Mesenteric fat pad (tissue), 1 donor: ENCODE measurements around the gene SCN9A. TPM values are rescaled to one million over a fixed set of nuclear protein-coding genes. Genes with fewer than 3 reads are reported as not detected.
"Not testable (repeated sequence)": the region's sequence is repeated elsewhere in the genome, so short reads cannot be mapped to it uniquely, and the experiment has no call there.

Source experiments
- DNase-seq: peaks from one replicate; pipeline ENCODE4 v3.0.0-alpha.2; 2020; ENCODE audit warnings: low spot score
- total RNA-seq: library from RNA; stranded (reverse); fragmentation: NEBNext Ultra II Directional; extraction: Animal tissue kit (Norgen Biotek cat#: 25700); gene quantifications from one replicate; pipeline ENCODE4 v1.2.1, GENCODE V29; 2021
- donor health status: DM: yes; HTN: yes; CAD: no.

SCN9A gene
- total RNA-seq, 1 donor from 2014 or later, result 5.7 TPM

DNA sequence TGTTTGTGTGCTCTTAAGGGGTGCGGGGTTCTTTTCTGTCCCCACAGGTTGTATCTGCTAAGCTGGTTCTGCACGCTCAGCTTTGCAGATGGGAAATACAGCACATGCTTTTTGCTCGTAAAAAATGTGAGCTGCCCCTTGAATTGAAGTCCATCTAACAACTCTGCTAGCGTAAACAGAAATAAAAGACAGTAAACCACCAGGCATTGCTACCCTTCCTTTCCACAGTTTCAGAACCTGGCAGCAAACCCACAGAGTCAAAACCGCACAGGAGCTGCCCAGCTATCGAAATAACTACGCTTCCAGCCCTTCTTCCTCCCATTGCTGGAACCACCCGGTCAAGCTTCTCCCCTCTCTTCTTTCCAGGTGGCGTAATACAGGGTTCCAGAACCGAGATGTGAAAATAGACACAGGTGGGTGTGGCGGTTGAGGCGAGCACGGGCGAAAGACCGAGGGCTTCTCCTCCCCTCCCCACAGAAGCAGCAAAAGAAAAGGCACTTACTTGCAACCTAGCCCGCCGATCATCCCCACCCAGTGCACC is 479 bp downstream of the SCN9A start:
- DNase-seq, result no peak

DNA sequence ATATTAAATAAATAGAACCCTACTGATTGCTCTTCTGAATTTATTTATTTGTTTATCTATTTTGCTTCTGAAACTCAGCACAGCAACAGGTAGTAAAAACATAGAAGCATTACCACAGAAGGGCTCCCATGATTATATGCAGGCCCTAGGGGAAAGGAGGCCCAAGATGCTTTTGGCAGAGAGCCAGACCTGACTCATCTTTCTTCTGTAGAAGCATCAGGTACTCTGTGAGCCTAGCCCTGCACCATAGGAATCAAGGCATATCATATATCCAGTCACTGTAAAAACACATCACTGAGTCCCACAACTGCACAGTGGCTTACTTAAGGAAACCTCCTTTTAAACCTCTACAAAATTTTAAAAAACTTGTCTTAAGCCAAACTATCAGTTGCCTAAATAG is 1.8 kb downstream of the SCN9A start:
- DNase-seq, result no peak

DNA sequence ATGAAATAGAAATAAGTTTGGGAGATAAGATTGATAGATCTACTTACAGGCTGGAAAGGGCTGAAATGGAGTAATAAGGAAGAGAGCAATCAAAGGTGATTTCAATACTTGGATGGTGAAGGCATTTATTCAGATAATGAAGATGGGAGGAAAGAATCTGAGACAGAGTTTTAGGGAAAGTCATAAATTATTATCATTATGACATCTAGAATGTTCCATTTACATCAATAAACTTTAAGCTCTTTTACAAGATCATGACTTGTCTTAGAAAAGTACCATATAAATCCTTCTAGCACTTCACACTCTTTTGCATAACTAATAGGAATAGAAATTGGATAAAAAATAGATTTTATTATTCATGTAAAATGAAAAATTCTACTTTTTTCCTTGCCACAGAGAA is 2.2 kb downstream of the SCN9A start:
- no peak for DNase-seq

DNA sequence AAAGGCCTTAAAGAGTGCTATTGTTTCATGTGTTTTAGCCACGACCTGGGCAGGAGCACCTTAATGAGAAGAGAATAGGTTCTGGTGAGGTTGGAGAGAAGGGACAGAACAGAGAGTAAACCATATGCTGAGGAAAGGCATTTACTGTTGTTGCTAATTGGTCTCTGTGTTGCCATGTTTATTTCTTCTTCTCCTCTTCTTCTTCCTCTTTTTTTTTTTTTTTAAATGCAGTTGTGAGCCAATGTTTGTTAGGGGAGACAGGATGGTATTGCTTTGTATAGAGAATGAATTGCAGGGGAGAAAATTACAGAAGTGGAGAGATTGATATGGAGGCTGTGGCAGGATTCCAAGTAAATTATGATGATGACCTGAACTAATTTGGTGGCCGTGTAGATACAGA is 2.6 kb downstream of the SCN9A start:
- DNase-seq, result no peak

DNA sequence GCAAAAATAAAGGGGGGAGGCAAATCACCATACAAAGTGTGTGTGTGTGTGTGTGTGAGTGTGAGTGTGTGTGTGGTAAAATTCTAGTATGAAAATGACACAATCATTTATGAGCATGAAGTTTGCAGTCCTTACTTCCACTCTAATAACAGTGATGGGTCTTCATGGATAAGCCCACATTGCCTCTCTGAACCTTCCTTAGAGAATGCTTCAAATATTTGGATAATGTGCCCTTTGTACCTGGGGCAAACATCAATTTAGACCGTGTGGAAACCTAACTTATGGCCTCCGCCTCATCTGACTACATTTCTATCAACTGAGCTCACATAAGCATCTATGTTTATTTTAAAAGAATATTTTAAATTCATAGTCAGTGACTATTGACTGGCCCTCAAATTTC is 3.7 kb downstream of the SCN9A start:
- DNase-seq, result no peak

DNA sequence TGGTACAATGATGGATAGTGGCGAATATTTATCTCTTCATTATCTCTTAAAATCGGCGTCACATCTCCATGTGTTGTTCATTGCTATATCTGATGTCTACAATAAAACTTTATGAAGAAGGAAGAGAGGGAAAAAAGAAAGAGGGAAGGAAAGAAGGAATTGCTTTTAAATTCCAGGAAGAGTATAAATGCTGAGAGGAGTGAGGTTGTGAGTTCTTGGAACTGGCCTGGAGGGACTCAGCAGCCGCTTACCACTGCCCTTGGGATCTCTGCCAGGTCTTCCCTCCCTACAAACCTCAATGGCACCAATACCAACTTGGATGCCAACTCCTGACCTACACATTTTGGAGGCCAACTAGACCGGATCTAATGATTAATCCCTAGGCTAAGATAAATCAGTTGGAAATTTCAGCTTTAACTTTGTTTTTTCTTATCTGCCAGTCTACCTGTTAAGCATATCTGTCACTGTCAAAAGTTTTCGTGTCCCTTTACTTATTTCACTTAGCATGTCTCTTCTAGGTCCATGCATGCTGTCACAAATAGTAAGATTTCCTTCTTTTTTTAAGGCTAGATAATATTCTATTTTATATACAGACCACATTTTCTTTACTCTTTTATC is 9.8 kb downstream of the SCN9A start:
- DNase-seq, result no peak

DNA sequence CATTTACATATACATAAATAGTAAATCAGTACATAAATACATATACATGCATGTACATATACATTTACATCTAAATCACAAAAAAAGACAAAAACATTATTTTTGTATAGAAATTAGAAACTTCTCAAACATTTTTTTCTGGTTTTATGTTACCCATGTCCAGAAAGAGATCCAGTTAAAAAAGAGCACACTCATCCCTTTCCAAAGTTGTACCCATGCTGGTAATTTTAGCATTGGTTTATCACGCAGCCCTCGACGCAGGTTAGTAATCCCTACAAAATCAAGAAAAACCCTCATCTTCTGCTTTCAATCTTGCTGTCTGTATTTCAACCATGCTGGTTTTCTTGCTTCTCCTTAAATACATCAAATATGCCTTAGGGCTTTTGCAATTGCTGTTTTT is 10.5 kb downstream of the SCN9A start:
- DNase-seq, result no peak

DNA sequence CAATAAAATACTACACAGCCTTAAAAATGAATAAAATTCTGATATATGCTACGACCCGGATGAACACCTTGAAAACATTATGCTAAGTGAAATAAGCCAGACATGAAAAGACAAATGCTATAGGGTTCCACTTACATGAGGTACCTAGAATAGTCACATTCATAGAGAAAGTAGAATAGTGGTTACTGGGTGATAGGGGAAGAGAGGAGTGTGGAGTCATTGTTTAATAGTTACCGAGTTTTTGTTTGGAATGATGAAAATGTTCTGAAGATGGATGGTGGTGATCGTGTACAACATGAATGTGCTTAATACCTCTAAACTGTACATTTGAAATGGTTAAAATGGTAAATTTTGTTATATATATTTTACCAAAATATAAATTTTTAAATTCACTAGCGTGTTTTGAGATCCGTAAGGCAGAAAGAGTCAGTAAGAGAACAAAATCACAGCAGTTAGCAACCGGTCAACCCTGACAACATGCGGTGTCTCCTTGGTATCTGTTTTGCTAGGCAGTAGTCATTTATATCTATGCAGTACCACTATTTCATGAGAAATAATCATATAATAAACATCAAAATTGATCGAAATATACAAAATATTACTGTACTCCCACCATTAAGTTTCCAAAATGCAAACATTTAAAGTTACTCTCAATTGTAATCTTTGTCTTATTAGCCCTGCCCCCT is 11.1 kb downstream of the SCN9A start:
- DNase-seq, result no peak

DNA sequence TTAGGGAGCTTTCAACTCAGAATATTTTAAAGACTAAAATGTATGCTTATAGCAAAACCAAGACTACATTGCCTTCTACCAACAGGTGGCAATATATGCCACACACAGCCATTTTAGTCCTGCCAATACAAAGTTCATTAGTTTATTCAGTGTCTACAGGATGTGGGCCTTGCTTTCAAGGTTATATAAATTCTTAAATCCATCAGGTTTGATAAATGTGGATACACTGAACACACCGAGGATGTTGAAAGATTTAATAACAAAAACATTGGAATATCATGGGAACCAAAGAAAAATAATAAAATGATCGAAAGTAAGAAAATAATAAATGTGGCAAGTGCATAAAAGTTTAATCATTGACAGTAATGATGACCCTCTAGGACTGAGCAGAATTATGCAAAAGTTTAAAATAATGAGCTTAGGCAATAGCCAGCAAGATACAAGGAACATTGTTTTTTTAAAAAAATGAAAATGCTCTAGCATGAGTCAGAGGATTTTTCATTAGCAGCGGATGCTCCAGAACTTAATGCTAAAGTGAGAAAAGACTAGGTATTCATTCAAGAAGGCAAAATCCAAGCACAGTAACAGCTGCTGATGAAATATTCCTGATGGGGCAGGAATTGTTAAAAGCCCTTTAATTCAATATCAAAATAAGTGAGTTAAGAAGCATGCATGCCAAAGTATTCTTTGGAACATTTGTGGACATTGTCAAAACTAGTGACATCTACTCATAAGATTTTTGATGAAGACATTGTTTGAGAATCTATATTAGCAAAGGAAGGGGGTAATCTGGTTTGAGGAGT is 14.2 kb downstream of the SCN9A start:
- no peak for DNase-seq

DNA sequence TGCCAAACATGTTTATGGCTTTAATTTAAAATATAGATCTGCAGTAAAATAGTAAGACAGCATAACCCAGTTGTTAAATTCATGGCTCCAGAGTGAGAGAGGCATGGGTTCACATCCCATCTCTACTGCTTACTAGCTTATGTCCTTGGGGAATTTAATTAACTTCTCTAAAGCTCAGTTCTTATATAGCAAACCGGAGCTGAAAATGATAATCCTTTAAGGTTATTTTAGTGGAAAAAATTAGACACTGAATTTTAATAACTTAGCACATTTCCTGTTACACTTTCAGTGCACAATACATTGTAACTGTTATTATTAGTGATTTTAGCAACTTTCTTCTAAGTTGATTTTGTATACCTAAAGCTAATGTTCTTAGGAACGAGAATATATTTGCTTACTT is 14.8 kb downstream of the SCN9A start:
- DNase-seq, result no peak

DNA sequence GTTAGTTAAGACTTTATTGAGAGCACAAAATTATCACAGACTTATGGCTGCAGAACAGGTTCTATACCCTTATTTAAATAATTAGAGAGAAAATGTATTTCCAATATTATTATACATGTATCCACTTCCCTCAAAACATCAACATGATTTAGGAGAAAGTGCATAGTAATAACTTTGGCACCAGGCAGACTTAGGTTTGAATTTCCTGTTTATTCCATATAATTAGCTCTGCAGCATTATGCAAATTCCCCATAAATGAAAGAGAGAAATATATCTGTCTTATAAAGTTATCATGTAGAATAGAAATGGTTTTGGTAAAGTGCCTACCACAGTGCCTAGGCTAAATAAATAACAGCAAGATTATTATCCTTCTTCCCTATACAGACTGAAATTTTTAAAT is 15.3 kb downstream of the SCN9A start:
- DNase-seq, result no peak

DNA sequence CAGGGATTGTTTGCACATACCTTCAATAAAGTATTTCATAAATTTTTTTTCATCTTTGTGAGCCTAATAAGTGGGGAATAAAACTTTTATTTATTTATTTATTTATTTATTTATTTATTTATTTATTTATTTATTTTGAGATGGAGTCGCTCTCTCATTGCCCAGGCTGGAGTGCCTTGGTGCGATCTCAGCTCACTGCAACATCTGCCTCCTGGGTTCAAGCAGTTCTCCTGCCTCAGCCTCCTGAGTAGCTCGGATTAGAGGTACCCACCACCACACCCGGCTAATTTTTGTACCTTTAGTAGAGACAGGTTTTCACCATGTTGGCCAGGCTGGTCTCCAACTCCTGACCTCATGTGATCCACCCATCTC is 17.8 kb downstream of the SCN9A start:
- DNase-seq, result not testable (repeated sequence)

DNA sequence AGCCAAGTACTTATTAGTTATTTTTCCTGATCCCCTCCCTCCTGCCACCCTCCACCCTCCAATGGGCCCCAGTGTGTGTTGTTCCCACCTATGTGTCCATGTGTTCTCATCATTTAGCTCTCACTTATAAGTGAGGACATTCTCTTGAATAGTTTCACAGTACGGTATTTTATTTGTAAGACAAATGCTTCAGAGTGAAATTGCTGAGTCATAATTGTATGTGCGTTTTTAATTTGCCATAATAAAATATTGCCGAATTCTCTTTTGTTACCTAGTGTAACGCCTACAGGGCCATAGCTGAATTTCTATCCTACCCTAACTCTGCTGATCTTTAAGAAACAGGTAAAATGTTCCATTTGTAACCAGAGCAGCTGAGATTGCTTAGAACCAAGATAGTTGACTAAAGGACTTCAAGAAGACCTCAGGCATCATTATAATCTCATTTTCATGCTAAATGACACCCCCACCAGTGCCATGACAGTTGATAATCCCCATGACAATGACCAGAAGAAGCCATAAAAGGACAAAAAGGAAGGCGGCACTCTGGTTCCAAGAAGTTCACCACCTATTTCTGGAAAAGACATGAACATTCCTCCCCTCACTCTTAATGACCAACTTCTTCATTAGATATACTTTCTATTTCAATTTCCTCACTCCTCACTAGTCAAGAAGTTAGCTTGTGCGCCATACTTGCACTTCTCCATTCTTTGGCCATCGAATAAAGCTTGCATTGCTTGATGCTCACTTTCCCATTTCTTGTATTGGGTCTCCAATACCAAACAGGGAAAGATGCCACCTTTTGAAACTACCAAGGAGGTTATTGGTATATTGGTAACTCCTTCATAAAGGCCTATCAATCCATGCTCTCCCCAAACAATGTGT is 18.4 kb downstream of the SCN9A start:
- no peak for DNase-seq

DNA sequence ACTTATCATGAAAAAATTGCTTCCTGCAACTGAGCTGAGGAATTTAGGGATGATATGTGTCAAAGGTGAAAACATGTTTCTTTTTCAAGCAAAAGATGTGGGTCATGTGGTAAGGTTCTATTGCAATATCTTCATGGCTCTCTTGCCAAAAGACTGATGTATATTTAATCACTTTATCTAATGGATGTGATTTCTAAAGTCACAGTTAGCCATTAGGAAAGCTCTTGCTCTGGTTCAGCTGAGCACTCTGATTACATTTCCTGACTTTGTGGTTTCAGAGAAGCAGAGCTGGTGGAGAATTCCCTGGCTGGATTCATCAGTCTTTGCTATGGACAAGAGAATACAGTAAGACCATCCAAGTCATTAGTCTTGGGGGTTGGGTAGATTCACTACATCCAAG is 24.4 kb downstream of the SCN9A start:
- DNase-seq, result no peak

DNA sequence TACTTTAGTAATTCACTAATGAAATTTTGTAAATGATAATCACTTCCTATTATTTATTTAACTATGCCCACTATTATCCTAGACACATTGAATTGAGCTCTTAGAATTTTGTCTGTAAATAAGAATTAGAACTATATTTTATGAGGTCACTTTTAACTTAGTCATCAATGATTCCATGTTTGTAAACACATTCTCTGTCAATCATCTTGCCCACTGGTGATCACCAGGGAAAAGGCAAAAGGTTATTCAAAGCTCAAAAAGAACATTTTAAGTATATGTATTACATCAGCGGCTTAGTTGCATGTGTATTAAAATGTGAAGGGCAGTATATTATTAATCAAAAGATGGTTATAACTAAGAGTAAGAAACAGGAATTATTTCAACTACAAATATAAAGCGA is 25.2 kb downstream of the SCN9A start:
- no peak for DNase-seq

DNA sequence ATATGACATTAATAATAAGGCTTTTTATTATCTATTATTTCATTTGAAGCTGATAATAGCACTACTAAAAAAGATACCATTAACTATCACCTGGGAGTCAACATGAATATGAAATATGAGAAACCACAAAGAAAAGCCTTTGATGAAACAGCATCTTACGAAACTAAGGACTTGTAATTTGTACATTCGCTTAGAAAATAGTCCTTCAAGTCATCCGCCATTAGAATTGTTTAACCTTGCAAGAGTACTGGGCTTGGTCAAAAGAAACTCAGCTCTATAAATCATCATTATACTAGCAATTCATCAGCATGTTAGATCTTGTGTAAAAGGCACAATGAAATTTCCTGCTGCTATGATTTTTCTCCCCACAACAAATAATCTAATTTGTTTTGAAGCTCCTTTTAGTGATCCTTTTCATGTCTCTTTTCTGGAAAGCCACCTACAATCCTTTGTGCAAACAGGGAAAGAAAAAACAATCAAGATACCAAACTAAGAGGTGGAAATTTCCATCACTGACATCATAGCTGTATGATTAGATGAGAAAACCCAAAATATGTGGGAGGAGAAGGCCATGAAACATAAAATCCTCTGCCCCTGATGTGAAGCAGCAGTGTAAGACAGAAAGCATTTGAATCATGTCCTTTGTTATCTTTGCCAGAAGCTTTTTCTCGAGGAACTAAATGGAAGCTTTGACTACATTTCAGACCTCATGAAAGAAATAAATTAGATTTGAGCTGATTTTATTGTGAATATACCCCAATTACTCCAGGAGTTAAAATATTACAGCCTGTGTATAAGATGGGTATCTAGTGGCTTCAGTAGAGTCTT is 31.2 kb downstream of the SCN9A start:
- no peak for DNase-seq

DNA sequence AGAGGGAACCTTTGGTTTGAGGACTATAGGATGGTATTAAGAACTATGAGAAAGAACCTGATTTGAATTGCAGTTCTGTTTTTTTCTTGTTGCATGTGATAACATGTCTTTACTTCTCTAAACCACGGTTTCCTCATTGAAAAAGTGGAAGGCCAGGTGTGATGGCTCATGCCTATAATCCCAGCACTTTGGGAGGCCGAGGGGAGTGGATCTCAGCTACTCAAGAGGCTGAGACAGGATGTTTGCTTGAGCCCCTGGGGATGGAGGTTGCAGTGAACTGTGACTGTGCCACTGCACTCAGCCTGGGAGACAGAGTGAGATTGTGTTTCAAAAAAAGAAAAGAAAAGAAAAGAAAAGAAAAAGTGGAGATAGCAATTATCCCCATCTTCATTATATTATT is 32.3 kb downstream of the SCN9A start:
- DNase-seq, result no peak

DNA sequence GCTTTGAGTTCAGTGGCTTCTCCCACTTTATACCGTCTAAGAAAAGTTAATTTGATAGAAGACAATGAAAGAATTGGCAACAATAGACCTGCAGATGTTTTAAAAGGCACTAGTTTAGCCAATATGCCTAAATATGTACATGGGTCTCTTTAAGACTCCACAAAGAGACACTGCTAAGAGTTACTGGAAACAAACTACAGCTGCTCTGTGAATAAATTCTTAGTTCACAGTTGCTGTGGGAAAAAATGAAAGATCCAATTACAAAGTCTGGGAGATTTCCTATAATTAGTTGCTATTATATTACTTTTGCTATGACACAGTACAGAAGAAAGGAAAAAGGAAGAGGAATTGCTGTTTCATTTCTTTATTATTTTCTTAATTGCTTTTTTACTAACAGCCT is 34.3 kb downstream of the SCN9A start:
- DNase-seq, result no peak

DNA sequence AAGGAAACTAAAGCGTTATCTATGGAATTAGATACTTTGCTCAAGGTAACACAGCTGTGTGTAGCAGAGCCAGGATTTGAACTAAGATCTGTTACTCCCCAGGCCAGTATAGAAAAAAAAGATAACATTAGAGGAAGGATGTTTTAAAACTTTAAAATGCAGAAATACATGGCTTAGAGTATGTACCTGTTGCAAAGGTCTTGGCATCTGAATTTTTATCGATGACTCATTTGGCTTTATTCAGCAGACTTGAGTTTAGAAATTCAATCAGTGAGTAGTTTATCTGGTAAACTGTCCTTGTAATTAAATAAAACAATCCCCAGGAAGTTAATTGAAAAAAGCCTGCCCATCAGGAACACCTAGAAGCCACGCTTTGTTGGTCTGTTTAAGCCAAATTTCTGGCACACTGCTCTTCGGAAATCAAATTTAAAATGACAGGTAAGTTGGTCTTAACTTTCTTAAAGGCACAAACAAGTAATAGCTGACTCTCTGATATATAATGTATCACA is 36.9 kb downstream of the SCN9A start:
- DNase-seq, result no peak

DNA sequence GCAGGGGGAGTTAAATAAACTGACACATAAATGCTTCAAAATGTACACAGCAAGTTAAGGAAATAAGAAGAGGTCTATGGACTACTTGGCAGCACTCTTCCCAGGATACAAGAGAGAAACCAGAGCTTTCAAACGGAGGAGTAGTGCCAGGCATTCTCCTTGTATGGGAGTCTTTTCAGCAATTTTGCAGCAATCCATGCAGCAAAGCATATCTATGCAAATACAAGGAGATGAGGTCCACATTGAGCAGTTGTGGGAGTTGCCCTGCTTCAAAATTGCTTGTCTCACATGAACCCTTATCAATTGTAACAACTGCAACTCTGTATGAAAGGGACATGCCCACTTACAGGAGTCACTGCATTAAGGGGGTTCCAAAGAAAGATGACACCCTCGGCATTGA is 37.8 kb downstream of the SCN9A start:
- no peak for DNase-seq
